GM19035 (cell line): ENCODE results near the gene LIPA.
"Not testable (repeated sequence)": the region's sequence is repeated elsewhere in the genome, so short reads cannot be mapped to it uniquely, and the experiment has no call there.

Experiments
- ATAC-seq: cut with Tn5 transposase; IDR thresholded peaks from one replicate; pipeline ENCODE4 v1.9.1; 2021; ENCODE audit not compliant: unreplicated experiment

The LIPA gene

GRCh38 chr10:89251409-89252224 is at the start of gene LIPA:
Gene LIPA (minus strand): TSS chr10:89251775. CDS start chr10:89247648, 4,127 bp downstream.
- peak; percentile 96 for ATAC-seq

GRCh38 chr10:89301232-89301631 is 49.7 kb upstream of the LIPA start:
- ATAC-seq, result peak; percentile 24

- ATAC-seq, result no peak
Measured at GRCh38 chr10:89299031-89299430, 47.5 kb upstream of the LIPA start.

DNA sequence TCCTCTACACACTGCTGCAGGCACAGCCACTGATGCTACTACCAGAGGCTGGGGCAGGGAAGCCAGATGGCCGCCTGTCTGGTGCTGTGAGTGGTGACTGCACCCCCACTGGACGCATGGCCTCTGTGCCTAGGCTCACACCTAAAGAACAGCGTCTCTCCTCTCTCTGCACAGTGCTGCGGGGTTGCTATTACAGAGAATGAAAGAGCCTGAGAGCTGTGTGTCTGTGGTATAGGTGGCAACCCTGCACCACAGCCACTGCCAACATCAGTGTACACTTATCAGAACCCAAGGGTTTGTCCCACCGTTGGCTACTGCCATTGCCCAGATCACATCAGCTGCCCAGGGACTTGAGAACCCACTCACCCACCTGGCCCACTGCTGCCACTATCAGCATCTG is 46.2 kb upstream of the LIPA start:
- ATAC-seq, result no peak

- ATAC-seq, result no peak
Measured at GRCh38 chr10:89297356-89297755, 45.8 kb upstream of the LIPA start.

GRCh38 chr10:89296220-89296648 is 44.7 kb upstream of the LIPA start:
- no peak for ATAC-seq

- ATAC-seq, result no peak
Measured at GRCh38 chr10:89295597-89295996, 44.0 kb upstream of the LIPA start.

DNA sequence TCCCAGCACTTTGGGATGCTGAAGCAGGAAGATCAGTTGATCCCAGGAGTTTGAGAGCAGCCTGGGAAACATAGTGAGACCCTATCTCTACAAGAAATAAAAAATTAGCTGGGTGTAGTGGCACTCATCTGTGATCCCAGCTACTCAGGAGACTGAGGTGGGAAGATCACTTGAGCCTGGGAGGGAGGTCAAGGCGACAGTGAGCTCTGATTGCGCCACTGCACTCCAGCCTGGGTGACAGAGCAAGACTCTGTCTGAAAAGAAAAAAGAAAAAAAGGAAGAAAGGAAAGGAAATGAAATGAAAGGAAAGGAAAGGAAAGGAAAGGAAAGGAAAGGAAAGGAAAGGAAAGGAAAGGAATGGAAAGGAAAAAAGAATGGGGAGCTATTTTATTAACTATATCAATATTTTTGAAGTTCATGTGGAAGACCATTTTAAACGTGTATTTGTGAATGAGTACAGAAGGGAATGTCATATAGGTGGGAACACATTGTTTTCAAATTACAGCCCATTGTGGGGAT is 43.2 kb upstream of the LIPA start:
- no peak for ATAC-seq

GRCh38 chr10:89285303-89285702 is 33.7 kb upstream of the LIPA start:
- not testable (repeated sequence) for ATAC-seq

DNA sequence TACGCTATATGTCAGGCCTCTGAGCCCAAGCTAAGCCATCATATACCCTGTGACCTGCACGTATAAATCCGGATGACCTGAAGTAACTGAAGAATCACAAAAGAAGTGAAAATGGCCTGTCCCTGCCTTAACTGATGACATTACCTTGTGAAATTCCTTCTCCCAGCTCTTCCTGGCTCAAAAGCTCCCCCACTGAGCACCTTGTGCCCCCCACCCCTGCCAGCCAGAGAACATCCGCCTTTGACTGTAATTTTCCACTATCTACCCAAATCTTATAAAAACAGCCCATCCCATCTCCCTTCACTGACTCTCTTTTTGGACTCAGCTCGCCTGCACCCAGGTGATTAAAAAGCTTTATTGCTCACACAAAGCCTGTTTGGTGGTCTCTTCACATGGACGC is 33.1 kb upstream of the LIPA start:
- ATAC-seq, result not testable (repeated sequence)

- ATAC-seq, result no peak
Measured at GRCh38 chr10:89283936-89284475, 32.4 kb upstream of the LIPA start.

GRCh38 chr10:89283025-89283935 is 31.7 kb upstream of the LIPA start:
- no peak for ATAC-seq

- ATAC-seq, result no peak
Measured at GRCh38 chr10:89281606-89282395, 30.2 kb upstream of the LIPA start.

DNA sequence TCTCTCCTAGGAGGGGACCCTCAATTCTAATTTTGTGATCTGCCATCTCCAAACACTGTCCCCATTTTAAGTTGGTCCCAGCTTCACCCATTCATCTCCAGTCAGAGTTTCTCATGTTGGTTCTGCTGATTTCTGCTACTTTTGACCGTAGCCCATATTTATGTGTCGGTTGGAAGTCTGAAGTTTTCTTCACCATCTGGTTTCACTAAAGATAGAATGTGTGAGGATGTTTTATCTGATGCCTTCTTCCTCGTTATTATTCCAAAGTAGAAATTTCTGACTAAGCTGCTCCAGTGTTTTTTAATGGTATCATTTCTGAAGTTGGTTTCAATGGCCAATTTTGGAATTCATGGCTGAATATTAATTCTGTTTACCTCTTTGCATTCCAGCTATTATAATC is 28.9 kb upstream of the LIPA start:
- ATAC-seq, result no peak

GRCh38 chr10:89279421-89279869 is 27.9 kb upstream of the LIPA start:
- ATAC-seq, result no peak

DNA sequence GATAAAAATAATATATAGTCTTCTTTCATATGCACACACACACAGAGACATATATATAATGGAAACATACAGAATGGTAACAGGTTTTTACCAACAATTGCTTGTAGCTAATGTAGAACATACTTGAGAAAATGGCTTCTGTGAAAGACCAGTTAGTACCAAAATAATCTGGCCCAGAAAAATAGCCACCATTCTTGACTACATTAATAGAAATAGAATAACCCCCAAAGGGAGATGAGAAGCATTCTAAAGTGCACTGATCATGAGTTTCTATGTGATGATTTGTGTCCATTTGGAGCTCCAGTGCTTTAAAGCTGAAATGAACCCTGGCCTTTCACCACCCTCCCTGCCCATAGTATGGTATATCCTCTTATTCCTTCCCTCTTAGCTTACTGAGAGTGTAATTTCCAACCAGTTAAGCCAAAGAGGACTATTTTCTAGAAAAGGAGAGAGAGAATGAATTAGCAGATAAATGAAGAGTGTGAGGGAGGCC is 27.4 kb upstream of the LIPA start:
- ATAC-seq, result no peak

GRCh38 chr10:89278034-89278535 is 26.5 kb upstream of the LIPA start:
- no peak for ATAC-seq

- ATAC-seq, result no peak
Measured at GRCh38 chr10:89275383-89275782, 23.8 kb upstream of the LIPA start.

- no peak for ATAC-seq
Measured at GRCh38 chr10:89274928-89275327, 23.4 kb upstream of the LIPA start.

GRCh38 chr10:89273680-89274079 is 22.1 kb upstream of the LIPA start:
- no peak for ATAC-seq
